Measurements from ENCODE around the gene TNIP3. TPM values are rescaled to one million over a fixed set of nuclear protein-coding genes. Genes with fewer than 3 reads are reported as not detected.

The TNIP3 gene
- total RNA-seq, 4 donors from 2014 or later = 0.44 TPM; not detected in 3

DNA sequence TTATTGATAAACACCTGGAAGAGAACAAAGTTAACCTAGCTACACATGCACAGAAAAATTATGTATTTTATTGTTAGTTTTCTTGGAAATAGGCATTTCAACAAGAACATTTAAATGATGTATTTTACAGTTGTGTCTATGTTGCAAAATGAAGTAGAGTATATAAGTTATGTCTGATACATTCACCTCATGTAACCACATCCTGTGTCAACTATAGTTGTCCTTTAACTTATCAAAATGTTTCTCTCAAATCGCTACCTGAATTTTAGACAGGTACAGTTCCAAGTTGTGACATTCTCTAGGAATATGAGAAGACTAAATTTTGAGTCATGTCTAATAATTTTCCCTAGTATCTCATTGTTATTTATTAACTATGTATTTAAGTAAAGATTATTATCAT is 27.2 kb upstream of the TNIP3 start:
- 90 to 91% methylated on average over 1 of the region's 1 CpG for WGBS, 2 donors
- no peak overlapping the region for H3K4me3 ChIP-seq
- H3K36me3 ChIP-seq = no peaks in the 10 kb centered on the region
- no peaks in the 10 kb centered on the region for H3K27me3 ChIP-seq
- H3K27ac ChIP-seq = no peak overlapping the region
- TF ChIP-seq EP300 (IDR thresholded peaks at IDR 0.05) (no peak), POLR2A (IDR thresholded peaks at IDR 0.05) (no peak)
- TF ChIP-seq, protein P1, sequence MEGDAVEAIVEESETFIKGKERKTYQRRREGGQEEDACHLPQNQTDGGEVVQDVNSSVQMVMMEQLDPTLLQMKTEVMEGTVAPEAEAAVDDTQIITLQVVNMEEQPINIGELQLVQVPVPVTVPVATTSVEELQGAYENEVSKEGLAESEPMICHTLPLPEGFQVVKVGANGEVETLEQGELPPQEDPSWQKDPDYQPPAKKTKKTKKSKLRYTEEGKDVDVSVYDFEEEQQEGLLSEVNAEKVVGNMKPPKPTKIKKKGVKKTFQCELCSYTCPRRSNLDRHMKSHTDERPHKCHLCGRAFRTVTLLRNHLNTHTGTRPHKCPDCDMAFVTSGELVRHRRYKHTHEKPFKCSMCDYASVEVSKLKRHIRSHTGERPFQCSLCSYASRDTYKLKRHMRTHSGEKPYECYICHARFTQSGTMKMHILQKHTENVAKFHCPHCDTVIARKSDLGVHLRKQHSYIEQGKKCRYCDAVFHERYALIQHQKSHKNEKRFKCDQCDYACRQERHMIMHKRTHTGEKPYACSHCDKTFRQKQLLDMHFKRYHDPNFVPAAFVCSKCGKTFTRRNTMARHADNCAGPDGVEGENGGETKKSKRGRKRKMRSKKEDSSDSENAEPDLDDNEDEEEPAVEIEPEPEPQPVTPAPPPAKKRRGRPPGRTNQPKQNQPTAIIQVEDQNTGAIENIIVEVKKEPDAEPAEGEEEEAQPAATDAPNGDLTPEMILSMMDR (IDR thresholded peaks at IDR 0.05) = no peak
- H3K4me1 ChIP-seq = peaks cover 0 to 8% (median 0%) of the 10 kb centered on the region in 4 donors
- no peak for DNase-seq (ENCODE audit: low spot score in 2 of 2)
- H3K9me3 ChIP-seq = no peaks in the 10 kb centered on the region

DNA sequence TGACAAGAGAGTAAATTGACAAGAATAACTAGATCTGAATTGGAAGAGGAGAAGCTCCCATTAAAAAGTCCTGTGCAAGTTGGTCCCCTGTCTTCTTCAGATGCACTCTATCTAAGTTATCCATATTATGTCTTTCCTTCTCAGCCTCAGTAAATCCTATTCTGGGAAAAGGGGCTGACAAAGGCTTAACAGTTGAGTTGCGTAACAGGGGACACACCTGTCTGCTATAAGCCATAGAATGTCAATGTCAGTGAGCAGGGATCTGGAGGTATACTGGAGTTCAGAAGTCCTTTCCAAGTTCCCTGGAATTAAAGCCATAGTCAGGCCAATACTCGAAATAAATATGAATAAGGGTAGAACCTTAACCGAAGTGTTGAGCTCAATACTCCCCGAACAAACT is 26.3 kb upstream of the TNIP3 start:
- H3K36me3 ChIP-seq = no peaks in the 10 kb centered on the region
- no peak for TF ChIP-seq EP300 (IDR thresholded peaks at IDR 0.05)
- no peak for TF ChIP-seq POLR2A (IDR thresholded peaks at IDR 0.05)
- TF ChIP-seq, protein P1 (IDR thresholded peaks at IDR 0.05) = no peak
- no peak overlapping the region for H3K4me3 ChIP-seq
- no peak for DNase-seq (ENCODE audit: low spot score in 2 of 2)
- WGBS, 2 donors = 94 to 95% methylated on average over 4 of the region's 4 CpGs
- no peaks in the 10 kb centered on the region for H3K9me3 ChIP-seq
- no peak overlapping the region for H3K27ac ChIP-seq
- no peaks in the 10 kb centered on the region for H3K27me3 ChIP-seq
- H3K4me1 ChIP-seq = peaks cover 0 to 8% (median 0%) of the 10 kb centered on the region in 4 donors

DNA sequence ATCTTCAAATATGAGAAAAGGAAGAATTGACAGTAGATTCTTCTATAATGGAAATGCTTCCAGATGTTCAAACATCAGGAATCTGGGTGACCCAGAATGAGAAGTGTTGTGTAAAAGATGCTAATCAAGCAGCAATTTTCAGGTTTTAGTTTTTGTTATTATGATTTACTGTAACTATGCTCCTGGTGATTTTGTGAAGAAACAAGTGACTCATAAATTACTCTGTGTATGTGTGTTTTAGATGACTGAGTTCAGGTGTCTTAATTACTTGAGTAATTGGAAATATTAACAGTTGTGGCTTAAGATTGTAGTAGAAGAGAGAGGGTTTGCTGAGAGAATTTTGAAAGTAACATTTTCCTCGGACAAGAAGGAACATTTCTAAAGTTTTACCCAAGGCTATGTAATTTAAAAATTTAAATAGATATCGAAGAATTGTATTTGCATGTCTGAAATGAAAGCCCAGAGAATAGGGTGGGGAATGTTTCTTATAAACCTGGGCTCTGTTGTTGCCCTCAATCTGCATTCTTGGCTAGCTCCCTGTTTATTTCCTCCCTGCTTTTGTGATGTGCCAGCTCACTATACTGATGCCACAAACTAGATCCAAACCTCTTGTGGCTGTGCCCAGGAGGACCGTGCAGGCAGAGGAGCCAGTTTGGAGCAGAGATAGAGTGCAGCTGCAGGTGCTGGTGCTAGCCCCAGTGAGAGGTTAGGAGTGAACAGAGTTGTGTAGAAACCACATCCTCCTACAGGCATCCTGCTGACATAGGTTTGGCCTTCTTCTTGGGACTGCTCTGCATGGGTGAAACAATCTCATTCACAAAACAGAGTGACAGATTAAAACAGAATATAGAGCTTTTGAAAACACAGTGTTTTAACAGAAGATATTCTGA is 25.4 kb upstream of the TNIP3 start:
- 50 to 57% methylated on average over 3 of the region's 3 CpGs for WGBS, 2 donors
- TF ChIP-seq EP300 (IDR thresholded peaks at IDR 0.05) = no peak
- Histone ChIP-seq H3K4me1 (peaks cover 0 to 8% (median 0%) of the 10 kb centered on the region in 4 donors), H3K27ac (no peak overlapping the region), H3K27me3 (no peaks in the 10 kb centered on the region), H3K36me3 (no peaks in the 10 kb centered on the region), H3K4me3 (no peak overlapping the region), H3K9me3 (no peaks in the 10 kb centered on the region)
- DNase-seq (ENCODE audit: low spot score in 2 of 2) = no peak

DNA sequence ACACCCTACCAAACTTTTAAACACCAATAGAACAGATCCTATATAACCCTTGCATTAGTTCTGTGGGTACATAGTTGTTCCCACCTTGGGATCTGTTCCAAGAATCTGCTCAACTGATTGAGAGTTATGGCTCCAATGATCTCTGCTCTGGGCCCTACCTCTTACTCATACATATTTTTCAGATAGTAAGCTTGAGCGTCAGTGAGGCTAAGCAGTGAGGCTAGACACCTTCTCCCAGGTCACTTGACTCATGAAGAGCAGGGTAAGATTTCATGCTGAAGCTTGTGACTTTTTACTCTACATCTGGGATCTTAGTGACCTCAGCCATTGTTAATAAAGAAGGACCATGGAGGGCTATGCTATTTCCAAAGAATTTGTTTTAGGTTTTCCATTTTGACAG is 23.1 kb upstream of the TNIP3 start:
- Histone ChIP-seq H3K4me1 (peaks cover 0 to 6% (median 2%) of the 10 kb centered on the region in 4 donors), H3K36me3 (no peaks in the 10 kb centered on the region), H3K27ac (no peak overlapping the region), H3K27me3 (no peaks in the 10 kb centered on the region), H3K9me3 (no peaks in the 10 kb centered on the region), H3K4me3 (no peak overlapping the region)
- TF ChIP-seq EP300 (IDR thresholded peaks at IDR 0.05) (no peak), POLR2A (IDR thresholded peaks at IDR 0.05) (no peak)
- TF ChIP-seq, protein P1 (IDR thresholded peaks at IDR 0.05) = no peak
- 91 to 96% methylated on average over 1 of the region's 1 CpG for WGBS, 2 donors
- no peak for DNase-seq (ENCODE audit: low spot score in 2 of 2)

DNA sequence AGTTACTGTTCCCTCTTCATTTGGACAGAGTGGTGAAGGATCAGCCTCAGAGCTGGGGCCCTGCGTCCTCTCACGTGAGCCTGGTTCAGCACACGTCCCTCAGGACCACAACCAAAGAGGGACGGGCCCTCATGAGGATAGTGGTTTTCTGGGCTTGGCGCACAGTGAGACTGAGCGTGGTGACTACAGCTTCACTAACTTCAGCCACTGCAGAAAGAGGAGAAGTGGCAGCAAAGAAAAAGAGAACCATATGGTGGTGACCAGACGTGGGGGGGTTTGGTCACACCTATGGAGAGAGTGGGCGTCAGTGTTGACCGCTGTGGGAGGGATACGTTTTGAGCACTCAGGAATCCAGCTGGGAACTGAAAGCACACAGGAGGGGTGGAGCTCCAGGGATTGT is 21.8 kb upstream of the TNIP3 start:
- TF ChIP-seq POLR2A (IDR thresholded peaks at IDR 0.05) (no peak), EP300 (IDR thresholded peaks at IDR 0.05) (no peak)
- TF ChIP-seq, protein P1 (IDR thresholded peaks at IDR 0.05) = no peak
- H3K27ac ChIP-seq = no peak overlapping the region
- no peaks in the 10 kb centered on the region for H3K27me3 ChIP-seq
- WGBS, 2 donors = 83 to 89% methylated on average over 10 of the region's 10 CpGs
- H3K4me3 ChIP-seq = no peak overlapping the region
- no peak for DNase-seq (ENCODE audit: low spot score in 2 of 2)
- no peaks in the 10 kb centered on the region for H3K36me3 ChIP-seq
- H3K9me3 ChIP-seq = no peaks in the 10 kb centered on the region
- peaks cover 0 to 6% (median 0%) of the 10 kb centered on the region in 4 donors for H3K4me1 ChIP-seq
